SU-DHL-6 (cell line): Measurements from ENCODE around the gene DOHH.

Experiments used
- EZH2phosphoT487 ChIP-seq: fragments of 200-600 bp; sonication (generic), shearing (Covaris generic); conservative IDR thresholded peaks from 2 replicates; pipeline ENCODE4 v1.6.1; 2018; ENCODE audit warnings: mild to moderate bottlenecking, antibody characterized with exemption, low read length, moderate library complexity, mixed read lengths
- TF ChIP-seq, protein P1 (sequence below): fragments of 200-600 bp; sonication (generic); IDR thresholded peaks from one replicate; pipeline ENCODE4 v1.5.1; 2017; ENCODE audit warnings: antibody characterized with exemption, mild to moderate bottlenecking, low read length, moderate library complexity; ENCODE audit not compliant: insufficient read depth, poor library complexity, severe bottlenecking

- no peak for TF ChIP-seq EZH2phosphoT487
- TF ChIP-seq, protein P1, sequence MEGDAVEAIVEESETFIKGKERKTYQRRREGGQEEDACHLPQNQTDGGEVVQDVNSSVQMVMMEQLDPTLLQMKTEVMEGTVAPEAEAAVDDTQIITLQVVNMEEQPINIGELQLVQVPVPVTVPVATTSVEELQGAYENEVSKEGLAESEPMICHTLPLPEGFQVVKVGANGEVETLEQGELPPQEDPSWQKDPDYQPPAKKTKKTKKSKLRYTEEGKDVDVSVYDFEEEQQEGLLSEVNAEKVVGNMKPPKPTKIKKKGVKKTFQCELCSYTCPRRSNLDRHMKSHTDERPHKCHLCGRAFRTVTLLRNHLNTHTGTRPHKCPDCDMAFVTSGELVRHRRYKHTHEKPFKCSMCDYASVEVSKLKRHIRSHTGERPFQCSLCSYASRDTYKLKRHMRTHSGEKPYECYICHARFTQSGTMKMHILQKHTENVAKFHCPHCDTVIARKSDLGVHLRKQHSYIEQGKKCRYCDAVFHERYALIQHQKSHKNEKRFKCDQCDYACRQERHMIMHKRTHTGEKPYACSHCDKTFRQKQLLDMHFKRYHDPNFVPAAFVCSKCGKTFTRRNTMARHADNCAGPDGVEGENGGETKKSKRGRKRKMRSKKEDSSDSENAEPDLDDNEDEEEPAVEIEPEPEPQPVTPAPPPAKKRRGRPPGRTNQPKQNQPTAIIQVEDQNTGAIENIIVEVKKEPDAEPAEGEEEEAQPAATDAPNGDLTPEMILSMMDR, result no peak
Observed at GRCh38 chr19:3492919-3493318, 7.6 kb downstream of the DOHH start.
